Astrocyte (in vitro differentiated cells and primary cell): Measurements from ENCODE around the gene C3orf20. TPM values are rescaled to one million over a fixed set of nuclear protein-coding genes. Genes with fewer than 3 reads are reported as not detected.

Experiments
- DNase-seq: peaks from one replicate; pipeline ENCODE4 v3.0.0-alpha.2; 2010; ENCODE audit warnings: low read depth
- FAIRE-seq: peaks from 2 replicates; lab custom pipeline; 2011; peaks lifted over from hg19 to GRCh38; lab: Jason Lieb, UNC
- H2AFZ ChIP-seq: 2 replicates; pipeline ENCODE4 v1.6.0; 2012; ENCODE audit warnings: low read depth, low read length, inconsistent platforms
- H3K27ac ChIP-seq: 2 replicates; pipeline ENCODE4 v1.5.1; 2011; ENCODE audit warnings: low read depth, low read length, inconsistent platforms
- H3K27me3 ChIP-seq: 2 replicates; pipeline ENCODE4 v1.6.0; 2011; ENCODE audit warnings: low read length, inconsistent platforms; ENCODE audit not compliant: insufficient read depth
- H3K36me3 ChIP-seq: 2 replicates; pipeline ENCODE4 v1.5.1; 2011; ENCODE audit warnings: low read length, inconsistent platforms; ENCODE audit not compliant: insufficient read depth
- H3K4me1 ChIP-seq: 2 replicates; pipeline ENCODE4 v1.5.1; 2011; ENCODE audit warnings: low read length, inconsistent platforms; ENCODE audit not compliant: insufficient read depth
- H3K4me2 ChIP-seq: 2 replicates; pipeline ENCODE4 v1.6.0; 2012; ENCODE audit warnings: low read length, inconsistent platforms
- H3K4me3 ChIP-seq: 2 replicates; pipeline ENCODE4 v1.5.1; 2011; ENCODE audit warnings: low read depth, mild to moderate bottlenecking, low read length, inconsistent platforms; ENCODE audit not compliant: insufficient read depth
- H3K79me2 ChIP-seq: 2 replicates; pipeline ENCODE4 v1.6.0; 2012; ENCODE audit warnings: mild to moderate bottlenecking, low read length, inconsistent platforms; ENCODE audit not compliant: insufficient read depth
- H3K9ac ChIP-seq: 2 replicates; pipeline ENCODE4 v1.6.0; 2012; ENCODE audit warnings: mild to moderate bottlenecking, low read length, inconsistent platforms
- H3K9me3 ChIP-seq: 2 replicates; pipeline ENCODE4 v1.5.1; 2012; ENCODE audit warnings: low read depth, mild to moderate bottlenecking, low read length, inconsistent platforms; ENCODE audit not compliant: insufficient read depth
- H4K20me1 ChIP-seq: 2 replicates; pipeline ENCODE4 v1.6.0; 2012; ENCODE audit warnings: low read length, inconsistent platforms; ENCODE audit not compliant: insufficient read depth
- H3K27ac Mint-ChIP-seq: one replicate; pipeline ENCODE4 v1.8.0; 2021; ENCODE audit warnings: mild to moderate bottlenecking, mixed read lengths; ENCODE audit not compliant: unreplicated experiment
- H3K27me3 Mint-ChIP-seq: one replicate; pipeline ENCODE4 v1.8.0; 2021; ENCODE audit warnings: low read depth, mixed read lengths; ENCODE audit not compliant: unreplicated experiment
- H3K36me3 Mint-ChIP-seq: one replicate; pipeline ENCODE4 v1.8.0; 2021; ENCODE audit warnings: low read depth, mixed read lengths; ENCODE audit not compliant: unreplicated experiment
- H3K4me1 Mint-ChIP-seq: one replicate; pipeline ENCODE4 v1.8.0; 2021; ENCODE audit warnings: low read depth, mixed read lengths; ENCODE audit not compliant: unreplicated experiment
- H3K4me3 Mint-ChIP-seq: one replicate; pipeline ENCODE4 v1.8.0; 2021; ENCODE audit warnings: mild to moderate bottlenecking, moderate library complexity, mixed read lengths; ENCODE audit not compliant: unreplicated experiment
- H3K9me3 Mint-ChIP-seq: one replicate; pipeline ENCODE4 v1.8.0; 2021; ENCODE audit warnings: mild to moderate bottlenecking, mixed read lengths; ENCODE audit not compliant: unreplicated experiment
- EZH2 ChIP-seq: IDR thresholded peaks from 2 replicates; pipeline ENCODE4 v1.6.1; 2012; ENCODE audit warnings: mild to moderate bottlenecking, low read length, inconsistent platforms; ENCODE audit not compliant: insufficient read depth
- total RNA-seq: library from RNA; stranded (reverse); gene quantifications from 2 replicates; pipeline ENCODE4 v1.2.1, GENCODE V29; 2021
- TF ChIP-seq, protein P1 (sequence below): IDR thresholded peaks from 2 replicates; pipeline ENCODE4 v1.5.1; 2011; ENCODE audit warnings: low read depth, mild to moderate bottlenecking, inconsistent platforms, low read length, moderate library complexity; ENCODE audit not compliant: insufficient read depth

Gene C3orf20
- total RNA-seq, 1 donor from 2014 or later = 0.16 TPM

DNA sequence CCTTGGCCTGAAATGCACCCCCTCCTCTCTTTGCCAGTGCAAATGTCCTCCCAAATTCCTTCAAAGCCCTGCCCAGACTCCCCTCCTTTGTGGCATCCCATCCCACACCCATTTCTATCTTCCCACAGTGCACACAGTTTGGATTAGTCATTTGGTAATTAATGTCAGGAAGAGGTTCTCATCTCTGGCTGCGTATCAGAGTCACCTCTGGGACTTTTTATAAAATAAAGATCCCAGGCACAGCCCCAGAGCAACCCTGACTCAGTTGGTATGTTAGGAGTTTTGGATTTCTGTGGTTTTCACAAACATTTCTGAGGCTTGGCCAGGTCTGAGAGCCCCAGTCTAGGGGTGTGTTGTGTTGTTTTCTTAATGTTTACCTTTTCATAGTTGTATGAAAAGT, 41.6 kb downstream of the C3orf20 start:
- H3K27ac ChIP-seq = no peak overlapping the region
- H3K4me3 ChIP-seq = no peak overlapping the region
- Mint-ChIP-seq H3K36me3 (peaks cover 4% of the 10 kb centered on the region), H3K27me3 (peaks cover 4% of the 10 kb centered on the region), H3K9me3 (no peaks in the 10 kb centered on the region), H3K4me3 (no peak overlapping the region), H3K27ac (no peak overlapping the region), H3K4me1 (peaks cover 16% of the 10 kb centered on the region)
- H3K79me2 ChIP-seq = no peaks in the 10 kb centered on the region
- TF ChIP-seq, protein P1, sequence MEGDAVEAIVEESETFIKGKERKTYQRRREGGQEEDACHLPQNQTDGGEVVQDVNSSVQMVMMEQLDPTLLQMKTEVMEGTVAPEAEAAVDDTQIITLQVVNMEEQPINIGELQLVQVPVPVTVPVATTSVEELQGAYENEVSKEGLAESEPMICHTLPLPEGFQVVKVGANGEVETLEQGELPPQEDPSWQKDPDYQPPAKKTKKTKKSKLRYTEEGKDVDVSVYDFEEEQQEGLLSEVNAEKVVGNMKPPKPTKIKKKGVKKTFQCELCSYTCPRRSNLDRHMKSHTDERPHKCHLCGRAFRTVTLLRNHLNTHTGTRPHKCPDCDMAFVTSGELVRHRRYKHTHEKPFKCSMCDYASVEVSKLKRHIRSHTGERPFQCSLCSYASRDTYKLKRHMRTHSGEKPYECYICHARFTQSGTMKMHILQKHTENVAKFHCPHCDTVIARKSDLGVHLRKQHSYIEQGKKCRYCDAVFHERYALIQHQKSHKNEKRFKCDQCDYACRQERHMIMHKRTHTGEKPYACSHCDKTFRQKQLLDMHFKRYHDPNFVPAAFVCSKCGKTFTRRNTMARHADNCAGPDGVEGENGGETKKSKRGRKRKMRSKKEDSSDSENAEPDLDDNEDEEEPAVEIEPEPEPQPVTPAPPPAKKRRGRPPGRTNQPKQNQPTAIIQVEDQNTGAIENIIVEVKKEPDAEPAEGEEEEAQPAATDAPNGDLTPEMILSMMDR = no peak
- H3K4me1 ChIP-seq = no peaks in the 10 kb centered on the region
- H2AFZ ChIP-seq = no peak overlapping the region
- DNase-seq = peak; percentile 22
- no peak for FAIRE-seq
- no peaks in the 10 kb centered on the region for H3K36me3 ChIP-seq
- no peak overlapping the region for H3K9ac ChIP-seq
- H3K4me2 ChIP-seq = no peak overlapping the region
- no peaks in the 10 kb centered on the region for H4K20me1 ChIP-seq
- H3K9me3 ChIP-seq = no peaks in the 10 kb centered on the region
- H3K27me3 ChIP-seq = no peaks in the 10 kb centered on the region

DNA sequence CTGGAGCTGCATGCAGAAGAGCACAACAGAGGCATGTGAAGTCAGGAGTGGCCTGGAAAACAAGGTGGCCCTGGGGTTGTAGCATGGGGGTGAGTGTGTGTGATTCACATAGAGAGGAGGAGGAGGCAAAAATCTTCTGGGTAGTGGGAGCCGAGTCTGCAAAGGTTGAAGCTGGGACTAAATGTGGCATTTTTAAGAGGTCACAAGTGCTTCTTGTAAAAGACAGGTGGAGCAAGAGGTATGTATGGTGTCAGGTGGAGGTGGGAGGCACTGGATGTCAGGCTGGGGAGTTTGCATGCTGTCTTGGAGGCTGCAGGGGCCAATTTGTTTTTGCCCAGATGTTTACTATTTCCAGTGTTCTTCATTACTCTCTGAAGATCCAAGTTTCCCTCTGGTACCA, 42.4 kb downstream of the C3orf20 start:
- Histone ChIP-seq H3K9me3 (no peaks in the 10 kb centered on the region), H3K9ac (no peak overlapping the region), H3K4me2 (no peak overlapping the region), H3K4me3 (no peak overlapping the region), H3K79me2 (no peaks in the 10 kb centered on the region), H3K36me3 (no peaks in the 10 kb centered on the region), H4K20me1 (no peaks in the 10 kb centered on the region), H3K4me1 (no peaks in the 10 kb centered on the region), H3K27me3 (no peaks in the 10 kb centered on the region), H3K27ac (no peak overlapping the region), H2AFZ (no peak overlapping the region)
- Mint-ChIP-seq H3K4me1 (peaks cover 16% of the 10 kb centered on the region), H3K27me3 (peaks cover 6% of the 10 kb centered on the region), H3K9me3 (no peaks in the 10 kb centered on the region), H3K27ac (no peak overlapping the region), H3K36me3 (peaks cover 9% of the 10 kb centered on the region), H3K4me3 (peak overlapping the region; percentile 71)
- FAIRE-seq (no peak), DNase-seq (no peak)
- TF ChIP-seq, protein P1 = no peak
- no peak for TF ChIP-seq EZH2

GRCh38 chr3:14718539-14718938, 43.6 kb downstream of the C3orf20 start:
- TF ChIP-seq, protein P1 = no peak
- TF ChIP-seq EZH2 = no peak
- Mint-ChIP-seq H3K27ac (no peak overlapping the region), H3K9me3 (no peaks in the 10 kb centered on the region), H3K27me3 (peaks cover 6% of the 10 kb centered on the region), H3K36me3 (peaks cover 9% of the 10 kb centered on the region), H3K4me1 (peaks cover 16% of the 10 kb centered on the region), H3K4me3 (no peak overlapping the region)
- H3K4me2 ChIP-seq = no peak overlapping the region
- no peaks in the 10 kb centered on the region for H3K79me2 ChIP-seq
- no peaks in the 10 kb centered on the region for H4K20me1 ChIP-seq
- no peak overlapping the region for H3K4me3 ChIP-seq
- no peaks in the 10 kb centered on the region for H3K4me1 ChIP-seq
- no peak overlapping the region for H3K9ac ChIP-seq
- DNase-seq = no peak
- no peak overlapping the region for H3K27ac ChIP-seq
- H3K9me3 ChIP-seq = no peaks in the 10 kb centered on the region
- H3K27me3 ChIP-seq = no peaks in the 10 kb centered on the region
- no peaks in the 10 kb centered on the region for H3K36me3 ChIP-seq
- H2AFZ ChIP-seq = no peak overlapping the region
- FAIRE-seq = no peak
